PC-3 (cell line): Measurements from ENCODE around the gene ARHGEF28.

Experiments used
- CTCF ChIP-seq: fragments of 300-600 bp; sonication (generic); conservative IDR thresholded peaks from 2 replicates; pipeline ENCODE4 v1.5.1; 2017; ENCODE audit warnings: antibody characterized with exemption, low read depth, mild to moderate bottlenecking, low read length
- EZH2 ChIP-seq: fragments of 300-600 bp; sonication (generic); IDR thresholded peaks from one replicate; pipeline ENCODE4 v1.6.1; 2017; ENCODE audit warnings: antibody characterized with exemption, mild to moderate bottlenecking, low read length; ENCODE audit not compliant: unreplicated experiment

- no peak for TF ChIP-seq CTCF
- TF ChIP-seq EZH2, result no peak
These were observed 212.9 kb downstream of the ARHGEF28 start for GRCh38 chr5:73838901-73839300.
